IMR-90 (cell line): ENCODE data around the gene EXOC6.

Source experiments
- CEBPB ChIP-seq: IDR thresholded peaks from 2 replicates; pipeline ENCODE4 v1.6.1; 2012; ENCODE audit warnings: low read depth, low read length, improper control_type of control experiment
- POLR2A ChIP-seq: IDR thresholded peaks from 2 replicates; pipeline ENCODE4 v1.6.1; 2012; ENCODE audit warnings: mild to moderate bottlenecking, low read depth, low read length
- RAD21 ChIP-seq: IDR thresholded peaks from 2 replicates; pipeline ENCODE4 v1.6.1; 2012; ENCODE audit warnings: low read length, improper control_type of control experiment
- RCOR1 ChIP-seq: IDR thresholded peaks from 2 replicates; pipeline ENCODE4 v1.6.1; 2012; ENCODE audit warnings: mild to moderate bottlenecking, low read length, improper control_type of control experiment; ENCODE audit not compliant: insufficient replicate concordance
- RFX5 ChIP-seq: IDR thresholded peaks from 2 replicates; pipeline ENCODE4 v1.8.0; 2012; ENCODE audit warnings: low read depth, mild to moderate bottlenecking, low read length, moderate library complexity
- SMC3 ChIP-seq: fragments of 150-350 bp; IDR thresholded peaks from 2 replicates; pipeline ENCODE4 v1.6.1; 2016; ENCODE audit warnings: low read depth, mild to moderate bottlenecking, antibody characterized with exemption, low read length, moderate library complexity
- TF ChIP-seq, protein P1 (sequence below): conservative IDR thresholded peaks from 2 replicates; pipeline ENCODE4 v1.5.1; 2012; ENCODE audit warnings: mild to moderate bottlenecking, low read depth, low read length, improper control_type of control experiment
- TF ChIP-seq, protein P2 (sequence below): fragments of 150-350 bp; IDR thresholded peaks from 2 replicates; pipeline ENCODE4 v1.6.1; 2016; ENCODE audit warnings: low read depth, mild to moderate bottlenecking, low read length, moderate library complexity, borderline replicate concordance

DNA sequence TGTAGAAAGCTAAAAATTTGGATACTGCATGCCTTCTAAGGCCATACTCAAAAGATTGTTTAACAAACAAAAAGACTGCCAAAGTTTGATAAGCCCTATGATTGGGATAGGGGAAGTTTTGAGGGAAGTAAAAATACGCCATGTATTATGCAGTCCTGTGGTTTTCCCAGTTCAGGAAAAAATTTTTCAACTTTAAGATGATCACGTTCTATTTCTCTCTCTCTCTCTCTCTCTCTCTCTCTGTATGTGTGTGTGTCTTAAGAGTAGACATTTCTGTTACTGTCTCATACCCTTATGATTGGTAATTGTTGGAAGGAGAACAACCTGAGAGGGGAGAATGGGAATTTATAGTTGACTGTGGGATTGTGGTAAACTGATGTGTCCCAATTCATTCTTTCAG is 143.2 kb downstream of the EXOC6 start:
- TF ChIP-seq, protein P1, sequence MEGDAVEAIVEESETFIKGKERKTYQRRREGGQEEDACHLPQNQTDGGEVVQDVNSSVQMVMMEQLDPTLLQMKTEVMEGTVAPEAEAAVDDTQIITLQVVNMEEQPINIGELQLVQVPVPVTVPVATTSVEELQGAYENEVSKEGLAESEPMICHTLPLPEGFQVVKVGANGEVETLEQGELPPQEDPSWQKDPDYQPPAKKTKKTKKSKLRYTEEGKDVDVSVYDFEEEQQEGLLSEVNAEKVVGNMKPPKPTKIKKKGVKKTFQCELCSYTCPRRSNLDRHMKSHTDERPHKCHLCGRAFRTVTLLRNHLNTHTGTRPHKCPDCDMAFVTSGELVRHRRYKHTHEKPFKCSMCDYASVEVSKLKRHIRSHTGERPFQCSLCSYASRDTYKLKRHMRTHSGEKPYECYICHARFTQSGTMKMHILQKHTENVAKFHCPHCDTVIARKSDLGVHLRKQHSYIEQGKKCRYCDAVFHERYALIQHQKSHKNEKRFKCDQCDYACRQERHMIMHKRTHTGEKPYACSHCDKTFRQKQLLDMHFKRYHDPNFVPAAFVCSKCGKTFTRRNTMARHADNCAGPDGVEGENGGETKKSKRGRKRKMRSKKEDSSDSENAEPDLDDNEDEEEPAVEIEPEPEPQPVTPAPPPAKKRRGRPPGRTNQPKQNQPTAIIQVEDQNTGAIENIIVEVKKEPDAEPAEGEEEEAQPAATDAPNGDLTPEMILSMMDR: no peak
- TF ChIP-seq SMC3 (no peak), RAD21 (no peak), CEBPB (no peak), POLR2A (no peak), RFX5 (no peak), RCOR1 (no peak)
- TF ChIP-seq, protein P2, sequence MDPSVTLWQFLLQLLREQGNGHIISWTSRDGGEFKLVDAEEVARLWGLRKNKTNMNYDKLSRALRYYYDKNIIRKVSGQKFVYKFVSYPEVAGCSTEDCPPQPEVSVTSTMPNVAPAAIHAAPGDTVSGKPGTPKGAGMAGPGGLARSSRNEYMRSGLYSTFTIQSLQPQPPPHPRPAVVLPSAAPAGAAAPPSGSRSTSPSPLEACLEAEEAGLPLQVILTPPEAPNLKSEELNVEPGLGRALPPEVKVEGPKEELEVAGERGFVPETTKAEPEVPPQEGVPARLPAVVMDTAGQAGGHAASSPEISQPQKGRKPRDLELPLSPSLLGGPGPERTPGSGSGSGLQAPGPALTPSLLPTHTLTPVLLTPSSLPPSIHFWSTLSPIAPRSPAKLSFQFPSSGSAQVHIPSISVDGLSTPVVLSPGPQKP: no peak
